ENCODE data around the gene RNF213. TPM values are rescaled to one million over a fixed set of nuclear protein-coding genes. Genes with fewer than 3 reads are reported as not detected.

The RNF213 gene
- total and polyA plus RNA-seq, 7 donors: 7.8 to 138 (median 50.4) TPM

DNA sequence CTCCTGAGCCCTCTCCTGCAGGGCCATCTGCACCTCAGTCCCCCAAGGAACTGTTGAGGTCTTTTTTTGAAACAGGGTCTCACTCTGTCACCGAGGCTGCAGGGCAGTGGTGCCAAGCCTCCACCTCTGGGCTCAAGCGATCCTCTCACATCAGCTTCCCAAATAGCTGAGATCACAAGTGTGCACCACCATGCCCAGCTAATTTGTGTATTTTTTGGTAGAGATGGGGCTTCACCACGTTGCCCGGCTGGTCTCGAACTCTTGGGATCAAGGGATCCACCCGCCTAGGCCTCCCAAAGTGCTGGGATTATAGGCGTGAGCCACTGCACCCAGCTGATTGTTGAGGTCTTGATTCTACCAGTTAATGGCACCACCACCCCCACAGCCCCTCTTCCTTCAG lies 126.4 kb downstream of the RNF213 start:
- TF ChIP-seq POLR2A (IDR thresholded peaks at IDR 0.05): no peak
- no peak for TF ChIP-seq EP300 (IDR thresholded peaks at IDR 0.05)
- TF ChIP-seq, protein P1, sequence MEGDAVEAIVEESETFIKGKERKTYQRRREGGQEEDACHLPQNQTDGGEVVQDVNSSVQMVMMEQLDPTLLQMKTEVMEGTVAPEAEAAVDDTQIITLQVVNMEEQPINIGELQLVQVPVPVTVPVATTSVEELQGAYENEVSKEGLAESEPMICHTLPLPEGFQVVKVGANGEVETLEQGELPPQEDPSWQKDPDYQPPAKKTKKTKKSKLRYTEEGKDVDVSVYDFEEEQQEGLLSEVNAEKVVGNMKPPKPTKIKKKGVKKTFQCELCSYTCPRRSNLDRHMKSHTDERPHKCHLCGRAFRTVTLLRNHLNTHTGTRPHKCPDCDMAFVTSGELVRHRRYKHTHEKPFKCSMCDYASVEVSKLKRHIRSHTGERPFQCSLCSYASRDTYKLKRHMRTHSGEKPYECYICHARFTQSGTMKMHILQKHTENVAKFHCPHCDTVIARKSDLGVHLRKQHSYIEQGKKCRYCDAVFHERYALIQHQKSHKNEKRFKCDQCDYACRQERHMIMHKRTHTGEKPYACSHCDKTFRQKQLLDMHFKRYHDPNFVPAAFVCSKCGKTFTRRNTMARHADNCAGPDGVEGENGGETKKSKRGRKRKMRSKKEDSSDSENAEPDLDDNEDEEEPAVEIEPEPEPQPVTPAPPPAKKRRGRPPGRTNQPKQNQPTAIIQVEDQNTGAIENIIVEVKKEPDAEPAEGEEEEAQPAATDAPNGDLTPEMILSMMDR (IDR thresholded peaks at IDR 0.05): no peak
- no peak for TF ChIP-seq POLR2AphosphoS5 (IDR thresholded peaks at IDR 0.05)
- no peak for DNase-seq
- Histone ChIP-seq H3K36me3 (peaks cover 31 to 100% (median 69%) of the 10 kb centered on the region in 4 donors), H3K27me3 (no peaks in the 10 kb centered on the region), H3K4me3 (no peak overlapping the region), H3K9me3 (no peaks in the 10 kb centered on the region), H3K27ac (no peak overlapping the region), H3K4me1 (no peaks in the 10 kb centered on the region)
- intact Hi-C loops (cut with DNase I): no loop called here
- 94% methylated on average over 7 of the region's 7 CpGs for WGBS, 2 donors

- intact Hi-C loops (cut with DNase I): no loop called here
- Histone ChIP-seq H3K4me3 (no peak overlapping the region), H3K27me3 (no peaks in the 10 kb centered on the region), H3K9me3 (no peaks in the 10 kb centered on the region), H3K27ac (no peak overlapping the region), H3K36me3 (peaks cover 31 to 100% (median 75%) of the 10 kb centered on the region in 4 donors), H3K4me1 (no peaks in the 10 kb centered on the region)
- TF ChIP-seq EP300 (IDR thresholded peaks at IDR 0.05) (no peak), POLR2A (IDR thresholded peaks at IDR 0.05) (no peak), POLR2AphosphoS5 (IDR thresholded peaks at IDR 0.05) (no peak)
- TF ChIP-seq, protein P1 (IDR thresholded peaks at IDR 0.05): no peak
- no peak for DNase-seq
- 92 to 97% methylated on average over 15 of the region's 15 CpGs for WGBS, 2 donors
Measured at GRCh38 chr17:80388175-80388574, 127.5 kb downstream of the RNF213 start.

GRCh38 chr17:80388601-80389000 lies 127.9 kb downstream of the RNF213 start:
- intact Hi-C loops (cut with DNase I): no loop called here
- H3K27me3 ChIP-seq: no peaks in the 10 kb centered on the region
- 96 to 97% methylated on average over 10 of the region's 10 CpGs for WGBS, 2 donors
- H3K4me1 ChIP-seq: no peaks in the 10 kb centered on the region
- no peak overlapping the region for H3K27ac ChIP-seq
- DNase-seq: no peak
- peaks cover 31 to 100% (median 77%) of the 10 kb centered on the region in 4 donors for H3K36me3 ChIP-seq
- no peak overlapping the region for H3K4me3 ChIP-seq
- no peak for TF ChIP-seq POLR2AphosphoS5 (IDR thresholded peaks at IDR 0.05)
- TF ChIP-seq, protein P1 (IDR thresholded peaks at IDR 0.05): no peak
- no peak for TF ChIP-seq EP300 (IDR thresholded peaks at IDR 0.05)
- TF ChIP-seq POLR2A (IDR thresholded peaks at IDR 0.05): no peak
- no peaks in the 10 kb centered on the region for H3K9me3 ChIP-seq

DNA sequence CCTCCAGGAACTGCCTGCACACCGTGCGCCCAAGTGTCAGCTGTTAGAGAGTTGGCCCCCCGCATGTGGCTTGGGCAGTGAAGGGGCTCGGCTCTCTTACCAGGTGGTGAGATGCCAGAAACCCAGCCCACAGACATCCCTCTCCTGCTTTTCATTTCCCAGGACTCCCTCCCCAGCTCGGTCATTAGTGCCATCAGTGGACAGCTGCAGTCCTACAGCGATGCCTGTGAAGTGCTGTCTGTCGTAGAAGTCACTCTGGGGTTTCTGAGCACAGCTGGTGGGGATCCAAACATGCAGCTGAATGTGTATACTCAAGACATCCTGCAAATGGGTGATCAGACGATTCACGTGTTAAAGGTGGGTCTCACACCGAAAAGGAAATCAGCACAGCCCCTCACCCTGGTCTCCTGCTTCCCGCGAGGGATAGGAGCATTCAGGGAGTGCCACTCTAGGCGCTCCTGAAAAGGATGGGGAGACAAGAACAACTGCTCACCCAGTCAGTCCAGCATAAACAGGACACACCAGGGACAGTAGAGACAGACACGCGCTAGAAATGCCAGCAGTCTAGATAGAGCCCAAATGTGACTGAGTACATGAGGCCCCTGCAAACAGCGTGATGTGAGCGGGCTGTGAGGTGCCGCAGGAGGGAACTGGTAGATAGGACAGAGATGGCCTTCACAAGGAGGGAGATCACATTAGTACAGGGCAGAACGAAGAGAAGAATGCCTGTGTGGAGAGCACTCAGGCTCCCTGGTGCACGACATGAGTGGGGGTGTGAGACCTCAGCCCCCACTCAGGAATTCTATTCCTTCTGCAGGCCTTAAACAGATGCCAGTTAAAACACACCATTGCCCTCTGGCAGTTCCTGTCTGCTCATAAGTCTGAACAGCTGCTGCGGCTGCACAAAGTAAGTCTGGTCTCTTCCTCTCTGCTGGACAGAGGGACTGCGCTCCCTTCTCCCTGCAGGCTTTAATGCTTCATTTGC lies 128.7 kb downstream of the RNF213 start:
- Histone ChIP-seq H3K27me3 (no peaks in the 10 kb centered on the region), H3K4me3 (no peak overlapping the region), H3K36me3 (peaks cover 31 to 100% (median 74%) of the 10 kb centered on the region in 4 donors), H3K4me1 (no peaks in the 10 kb centered on the region), H3K9me3 (no peaks in the 10 kb centered on the region), H3K27ac (no peak overlapping the region)
- DNase-seq: no peak
- WGBS, 2 donors: 90 to 94% methylated on average over 22 of the region's 22 CpGs
- TF ChIP-seq, protein P1 (IDR thresholded peaks at IDR 0.05): no peak
- TF ChIP-seq POLR2AphosphoS5 (IDR thresholded peaks at IDR 0.05): no peak
- no peak for TF ChIP-seq POLR2A (IDR thresholded peaks at IDR 0.05)
- TF ChIP-seq EP300 (IDR thresholded peaks at IDR 0.05): no peak
- intact Hi-C loops (cut with DNase I): no loop called here
